Occipital lobe (tissue), 2 donors: ENCODE measurements around the gene PPIB. TPM values are rescaled to one million over a fixed set of nuclear protein-coding genes. Genes with fewer than 3 reads are reported as not detected.

Source experiments
- DNase-seq: peaks from one replicate; lab custom pipeline; 2025; lab: John Stamatoyannopoulos, UW
- total RNA-seq: library from RNA; depleted of rRNA; stranded (reverse); fragments of >200 nt; gene quantifications from one replicate; pipeline ENCODE4 v1.2.3, GENCODE V29; 2014

PPIB gene
- 142 TPM for total RNA-seq

GRCh38 chr15:64162869-64163658 is at the start of gene PPIB:
Gene PPIB, minus strand, starts transcription at chr15:64163022. Its CDS starts 36 bp downstream, at chr15:64162986.
- peak; percentile 98 for DNase-seq

- no peak for DNase-seq
Measured at GRCh38 chr15:64211696-64212095, 48.9 kb upstream of the PPIB start.

- no peak for DNase-seq
Measured at GRCh38 chr15:64210371-64210770, 47.5 kb upstream of the PPIB start.

GRCh38 chr15:64209680-64210334 is 47.0 kb upstream of the PPIB start:
- DNase-seq: no peak

- DNase-seq: no peak
Measured at GRCh38 chr15:64205202-64205601, 42.4 kb upstream of the PPIB start.

- no peak for DNase-seq
Measured at GRCh38 chr15:64197425-64197824, 34.6 kb upstream of the PPIB start.

- DNase-seq: no peak
Measured at GRCh38 chr15:64193971-64194370, 31.1 kb upstream of the PPIB start.

- DNase-seq: no peak
Measured at GRCh38 chr15:64191971-64192830, 29.4 kb upstream of the PPIB start.

GRCh38 chr15:64187396-64188191 is 24.8 kb upstream of the PPIB start:
- DNase-seq: no peak

- no peak for DNase-seq
Measured at GRCh38 chr15:64185146-64185911, 22.5 kb upstream of the PPIB start.

- DNase-seq: no peak
Measured at GRCh38 chr15:64182859-64183370, 20.1 kb upstream of the PPIB start.

GRCh38 chr15:64180235-64180824 is 17.5 kb upstream of the PPIB start:
- no peak for DNase-seq

- no peak for DNase-seq
Measured at GRCh38 chr15:64166102-64166890, 3.5 kb upstream of the PPIB start.

GRCh38 chr15:64164436-64164835 is 1.6 kb upstream of the PPIB start:
- DNase-seq: no peak

GRCh38 chr15:64163659-64164362 is 989 bp upstream of the PPIB start:
- DNase-seq: no peak

- no peak for DNase-seq
Measured at GRCh38 chr15:64162478-64162868, 349 bp downstream of the PPIB start.

GRCh38 chr15:64161688-64162477 is 939 bp downstream of the PPIB start:
- no peak for DNase-seq
